ENCODE results near the gene SEC14L1. TPM values are rescaled to one million over a fixed set of nuclear protein-coding genes. Genes with fewer than 3 reads are reported as not detected.

SEC14L1 gene
- total and polyA plus RNA-seq, 2 experiments from 2014 or later = 52.9 to 71.4 TPM

GRCh38 chr17:77257169-77257568 lies 116.4 kb downstream of the SEC14L1 start:
- no peak for TF ChIP-seq EZH2 (IDR thresholded peaks at IDR 0.05; ENCODE audit: borderline replicate concordance)
- no peak for TF ChIP-seq EZH2phosphoT487 (IDR thresholded peaks at IDR 0.05; ENCODE audit: low read depth, severe bottlenecking, unreplicated experiment)
- no peak for TF ChIP-seq CTCF (IDR thresholded peaks at IDR 0.05; ENCODE audit: poor library complexity)
- Histone ChIP-seq H3K9me3 (ENCODE audit: low read depth) (no peaks in the 10 kb centered on the region), H3K4me2 (no peak overlapping the region), H2AFZ (no peak overlapping the region), H3K9me2 (replicated peaks; ENCODE audit: insufficient read depth) (no peaks in the 10 kb centered on the region), H3K36me3 (replicated peaks; ENCODE audit: insufficient read depth, low read depth) (no peaks in the 10 kb centered on the region), H3K79me2 (no peaks in the 10 kb centered on the region), H4K20me1 (ENCODE audit: insufficient read depth, poor library complexity, severe bottlenecking) (no peaks in the 10 kb centered on the region), H3K4me3 (no peak overlapping the region), H3K4me1 (ENCODE audit: insufficient read depth) (peaks cover 23% of the 10 kb centered on the region), H3K27ac (no peak overlapping the region), H3K27me3 (no peaks in the 10 kb centered on the region)
- DNase-seq (ENCODE audit: low spot score) = no peak
- WGBS (ENCODE audit: low lambda C conversion rate, missing lambda C conversion rate) = 100% methylated on average over 1 of the region's 1 CpG

- no peak for DNase-seq (ENCODE audit: low spot score)
- no peak overlapping the region for H2AFZ ChIP-seq
- no peaks in the 10 kb centered on the region for H4K20me1 ChIP-seq (ENCODE audit: insufficient read depth, poor library complexity, severe bottlenecking)
- H3K27me3 ChIP-seq = no peaks in the 10 kb centered on the region
- no peaks in the 10 kb centered on the region for H3K9me2 ChIP-seq (replicated peaks; ENCODE audit: insufficient read depth)
- no peaks in the 10 kb centered on the region for H3K9me3 ChIP-seq (ENCODE audit: low read depth)
- H3K4me3 ChIP-seq = no peak overlapping the region
- H3K27ac ChIP-seq = no peak overlapping the region
- no peaks in the 10 kb centered on the region for H3K36me3 ChIP-seq (replicated peaks; ENCODE audit: insufficient read depth, low read depth)
- H3K4me1 ChIP-seq (ENCODE audit: insufficient read depth) = peaks cover 23% of the 10 kb centered on the region
- TF ChIP-seq EZH2phosphoT487 (IDR thresholded peaks at IDR 0.05; ENCODE audit: low read depth, severe bottlenecking, unreplicated experiment) (no peak), CTCF (IDR thresholded peaks at IDR 0.05; ENCODE audit: poor library complexity) (no peak), EZH2 (IDR thresholded peaks at IDR 0.05; ENCODE audit: borderline replicate concordance) (no peak)
- H3K4me2 ChIP-seq = no peak overlapping the region
- no peaks in the 10 kb centered on the region for H3K79me2 ChIP-seq
- WGBS (ENCODE audit: low lambda C conversion rate, missing lambda C conversion rate) = 85% methylated on average over 27 of the region's 27 CpGs
Measured at GRCh38 chr17:77257596-77258458, 117.1 kb downstream of the SEC14L1 start.

- 79% methylated on average over 12 of the region's 12 CpGs for WGBS (ENCODE audit: low lambda C conversion rate, missing lambda C conversion rate)
- no peak for DNase-seq (ENCODE audit: low spot score)
Measured at GRCh38 chr17:77258638-77259037, 117.9 kb downstream of the SEC14L1 start.

More at GRCh38 chr17:77258638-77259037, 117.9 kb downstream of the SEC14L1 start:
- Histone ChIP-seq H3K9me3 (ENCODE audit: low read depth) (no peaks in the 10 kb centered on the region), H3K27ac (no peak overlapping the region), H3K4me2 (no peak overlapping the region), H4K20me1 (ENCODE audit: insufficient read depth, poor library complexity, severe bottlenecking) (no peaks in the 10 kb centered on the region), H3K36me3 (replicated peaks; ENCODE audit: insufficient read depth, low read depth) (no peaks in the 10 kb centered on the region), H3K79me2 (no peaks in the 10 kb centered on the region), H3K27me3 (no peaks in the 10 kb centered on the region), H3K9me2 (replicated peaks; ENCODE audit: insufficient read depth) (no peaks in the 10 kb centered on the region), H2AFZ (no peak overlapping the region), H3K4me1 (ENCODE audit: insufficient read depth) (peaks cover 21% of the 10 kb centered on the region), H3K4me3 (no peak overlapping the region)
- TF ChIP-seq EZH2 (IDR thresholded peaks at IDR 0.05; ENCODE audit: borderline replicate concordance) = no peak
- TF ChIP-seq CTCF (IDR thresholded peaks at IDR 0.05; ENCODE audit: poor library complexity) = no peak
- TF ChIP-seq EZH2phosphoT487 (IDR thresholded peaks at IDR 0.05; ENCODE audit: low read depth, severe bottlenecking, unreplicated experiment) = no peak

Measured in hepatocyte (in vitro differentiated cells).